HT1080 (cell line): ENCODE data around the gene WDR31. TPM values are rescaled to one million over a fixed set of nuclear protein-coding genes. Genes with fewer than 3 reads are reported as not detected.
"Not testable (repeated sequence)": the region's sequence is repeated elsewhere in the genome, so short reads cannot be mapped to it uniquely, and the experiment has no call there.

ENCODE experiments used
- DNase-seq: peaks from one replicate; pipeline ENCODE4 v3.0.0-alpha.2; 2015; ENCODE audit warnings: low read depth
- total RNA-seq: library from RNA; depleted of rRNA; stranded (reverse); fragments of >200 nt; shearing (Covaris generic); gene quantifications from 2 replicates; pipeline ENCODE4 v1.2.3, GENCODE V29; 2014; rRNA removed

WDR31 gene
- total RNA-seq, 1 experiment from 2014 or later = 0.43 TPM

DNA sequence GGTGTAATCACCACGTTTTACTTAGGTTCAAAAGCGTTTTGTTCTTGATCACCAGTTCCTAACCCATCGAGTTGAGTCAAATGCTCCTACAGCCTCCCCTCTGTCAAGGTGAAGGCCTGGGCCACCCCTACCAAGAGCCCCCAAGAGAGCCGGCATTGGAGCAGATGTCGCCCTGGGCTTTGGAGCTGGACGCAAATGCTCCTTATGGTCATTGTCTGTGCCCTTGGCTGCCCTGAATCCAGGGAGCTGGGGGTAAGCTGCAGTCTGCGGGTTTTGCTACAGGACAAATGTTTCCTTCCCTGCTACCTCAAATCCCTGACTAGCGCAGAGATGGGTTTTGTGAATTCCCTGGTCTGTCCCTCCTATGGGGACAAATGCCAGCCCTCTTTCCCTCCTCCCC, 41.8 kb downstream of the WDR31 start:
- DNase-seq = no peak

DNA sequence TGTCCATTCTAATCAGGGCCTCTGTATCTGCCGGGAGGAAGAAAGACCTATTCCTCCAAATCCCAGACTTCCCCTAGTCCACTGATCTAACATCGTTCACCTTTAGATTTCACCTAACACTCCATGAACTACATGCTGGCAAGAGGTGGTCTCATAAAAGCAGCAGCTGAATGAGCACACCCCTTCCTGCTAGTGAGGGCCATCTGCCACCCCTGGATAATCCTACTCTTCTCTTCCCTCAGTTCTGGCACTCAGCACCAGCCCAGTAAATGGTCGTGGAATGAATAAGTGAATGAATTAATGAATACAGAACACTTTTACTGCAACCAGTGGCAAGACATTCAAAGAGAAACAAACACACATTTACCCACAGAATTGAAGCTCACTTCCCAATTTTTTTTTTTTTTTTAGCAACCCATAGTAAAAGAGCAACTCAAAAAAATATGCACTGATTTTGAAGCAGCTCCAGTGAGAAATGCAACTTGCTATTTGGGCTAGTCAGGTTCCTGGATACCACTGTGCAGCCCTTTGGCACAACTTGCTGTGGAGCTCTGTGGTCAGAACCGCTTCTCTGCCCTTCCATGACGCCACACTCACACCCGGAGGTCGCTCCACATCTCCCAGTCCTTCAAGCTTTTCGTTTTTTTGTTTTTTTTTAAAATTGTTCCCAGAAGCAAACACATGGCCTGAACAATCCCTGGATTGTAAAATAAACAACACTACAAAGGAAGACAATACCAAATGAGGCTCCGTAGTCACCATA, 43.1 kb downstream of the WDR31 start:
- no peak for DNase-seq

DNA sequence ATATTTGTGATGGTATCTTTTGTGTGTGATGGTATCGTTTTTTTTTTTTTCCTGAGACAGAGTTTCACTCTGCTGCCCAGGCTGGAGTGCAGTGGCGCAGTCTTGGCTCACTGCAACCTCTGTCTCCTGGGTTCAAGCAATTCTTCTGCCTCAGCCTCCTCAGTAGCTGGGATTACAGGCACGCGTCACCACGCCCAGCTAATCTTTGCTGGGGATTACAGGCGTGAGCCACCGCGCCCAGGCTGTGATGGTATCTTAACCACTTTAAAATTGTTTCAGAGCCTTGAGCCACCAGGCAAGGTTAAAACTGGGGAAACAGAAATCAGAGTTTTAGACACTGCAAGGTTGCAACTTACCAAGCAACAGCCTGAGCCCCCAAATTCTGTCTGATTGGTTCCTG, 43.8 kb downstream of the WDR31 start:
- DNase-seq = not testable (repeated sequence)

DNA sequence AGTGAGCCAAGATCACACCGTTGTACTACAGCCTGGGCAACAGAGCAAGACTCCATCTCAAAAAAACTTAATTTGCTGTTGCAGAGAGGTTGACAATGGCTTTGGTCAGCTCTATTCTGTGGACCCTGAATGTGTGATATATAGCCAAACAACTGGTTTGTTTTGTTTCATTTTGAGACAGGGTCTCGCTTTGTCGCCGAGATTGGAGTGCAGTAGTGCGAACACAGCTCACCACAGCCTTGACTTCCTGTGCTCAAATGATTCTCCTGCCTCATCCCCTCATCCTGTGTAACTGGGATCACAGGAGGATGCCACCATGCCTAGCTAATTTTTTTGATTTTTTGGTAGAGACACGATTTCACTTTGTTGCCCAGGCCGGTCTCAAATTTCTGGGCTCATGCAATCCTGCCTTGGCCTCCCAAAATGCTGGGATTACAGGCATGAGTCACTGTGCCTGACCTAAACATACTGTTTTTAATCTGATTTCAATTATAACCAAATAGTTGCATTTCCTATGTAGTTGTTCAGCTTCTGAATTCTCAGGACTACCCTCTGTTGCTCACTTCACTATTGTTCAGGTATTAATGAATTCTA, 46.7 kb downstream of the WDR31 start:
- no peak for DNase-seq

DNA sequence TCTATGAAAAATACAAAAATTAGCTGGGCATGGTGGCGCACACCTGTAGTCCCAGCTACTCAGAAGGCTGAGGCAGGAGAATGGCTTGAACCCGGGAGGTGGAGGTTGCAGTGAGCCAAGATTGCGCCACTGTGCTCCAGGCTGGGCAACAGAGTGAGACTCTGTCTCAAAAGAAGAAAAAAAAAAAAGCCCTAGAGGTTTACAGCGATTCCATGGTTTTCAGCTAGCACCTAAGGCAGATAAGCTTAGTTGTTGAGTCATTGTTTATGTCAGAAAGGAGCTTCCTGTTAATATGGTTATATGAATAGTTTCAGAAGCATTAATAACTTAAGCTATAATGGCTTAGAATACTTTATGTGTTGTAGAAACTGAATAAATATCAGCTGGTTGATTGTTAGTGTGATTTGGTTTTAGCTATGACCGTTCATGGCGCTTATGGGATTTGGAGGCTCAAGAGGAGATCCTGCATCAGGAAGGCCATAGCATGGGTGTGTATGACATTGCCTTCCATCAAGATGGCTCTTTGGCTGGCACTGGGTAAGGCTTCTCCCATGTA, 49.9 kb downstream of the WDR31 start:
- DNase-seq = no peak

DNA sequence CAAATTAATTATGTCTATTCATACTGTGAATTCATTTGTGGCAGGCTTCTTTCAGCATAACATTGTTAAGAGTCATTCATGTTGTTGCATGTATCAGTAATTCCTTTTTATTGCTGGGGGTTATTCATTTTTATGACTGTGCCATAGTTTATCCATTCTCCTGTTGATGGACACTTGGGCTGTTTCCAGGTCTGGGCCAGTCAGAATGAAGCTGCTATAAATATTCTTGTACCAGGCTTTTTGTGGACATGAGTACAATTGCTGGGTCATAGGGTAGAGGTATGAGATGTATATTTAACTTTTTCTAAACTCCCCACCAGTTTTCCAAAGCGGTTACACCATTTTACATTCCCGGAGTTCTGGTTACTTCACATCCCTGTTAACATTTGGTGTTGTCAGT, 51.0 kb downstream of the WDR31 start:
- DNase-seq = no peak

DNA sequence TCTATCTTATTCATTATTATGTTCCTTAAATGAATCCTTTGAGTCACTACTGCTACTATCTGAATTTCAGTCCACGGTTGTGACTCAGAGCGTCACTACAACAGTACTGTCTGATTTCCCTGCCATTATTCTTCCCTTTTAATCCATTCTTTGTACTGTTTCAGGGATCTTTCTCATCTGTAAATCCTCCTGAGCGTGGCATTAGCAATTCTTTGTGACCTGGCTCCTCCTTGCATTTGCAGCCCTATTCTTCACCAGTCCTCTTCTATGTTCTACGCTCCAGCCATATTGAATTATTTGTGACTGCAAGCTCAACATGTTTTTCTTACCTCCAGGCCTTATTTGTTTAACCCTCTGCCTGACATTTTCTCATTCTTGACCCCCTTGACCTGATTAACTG, 58.7 kb downstream of the WDR31 start:
- DNase-seq = no peak

DNA sequence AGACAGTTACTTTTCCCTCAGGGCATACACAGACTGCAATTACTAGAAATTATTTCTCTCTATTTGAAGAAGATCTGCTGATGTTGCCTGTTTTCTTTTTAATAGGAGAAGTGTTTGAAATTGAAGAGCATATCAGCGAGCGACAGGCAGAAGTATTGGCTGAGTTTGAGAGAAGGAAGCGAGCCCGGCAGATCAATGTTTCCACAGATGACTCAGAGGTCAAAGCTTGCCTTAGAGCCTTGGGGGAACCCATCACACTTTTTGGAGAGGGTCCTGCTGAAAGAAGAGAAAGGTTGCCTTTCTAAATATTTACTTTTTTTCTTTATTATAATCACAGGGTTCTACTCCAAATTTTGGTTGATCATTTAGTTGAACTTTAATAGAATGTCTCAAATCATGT, 61.2 kb downstream of the WDR31 start:
- no peak for DNase-seq

DNA sequence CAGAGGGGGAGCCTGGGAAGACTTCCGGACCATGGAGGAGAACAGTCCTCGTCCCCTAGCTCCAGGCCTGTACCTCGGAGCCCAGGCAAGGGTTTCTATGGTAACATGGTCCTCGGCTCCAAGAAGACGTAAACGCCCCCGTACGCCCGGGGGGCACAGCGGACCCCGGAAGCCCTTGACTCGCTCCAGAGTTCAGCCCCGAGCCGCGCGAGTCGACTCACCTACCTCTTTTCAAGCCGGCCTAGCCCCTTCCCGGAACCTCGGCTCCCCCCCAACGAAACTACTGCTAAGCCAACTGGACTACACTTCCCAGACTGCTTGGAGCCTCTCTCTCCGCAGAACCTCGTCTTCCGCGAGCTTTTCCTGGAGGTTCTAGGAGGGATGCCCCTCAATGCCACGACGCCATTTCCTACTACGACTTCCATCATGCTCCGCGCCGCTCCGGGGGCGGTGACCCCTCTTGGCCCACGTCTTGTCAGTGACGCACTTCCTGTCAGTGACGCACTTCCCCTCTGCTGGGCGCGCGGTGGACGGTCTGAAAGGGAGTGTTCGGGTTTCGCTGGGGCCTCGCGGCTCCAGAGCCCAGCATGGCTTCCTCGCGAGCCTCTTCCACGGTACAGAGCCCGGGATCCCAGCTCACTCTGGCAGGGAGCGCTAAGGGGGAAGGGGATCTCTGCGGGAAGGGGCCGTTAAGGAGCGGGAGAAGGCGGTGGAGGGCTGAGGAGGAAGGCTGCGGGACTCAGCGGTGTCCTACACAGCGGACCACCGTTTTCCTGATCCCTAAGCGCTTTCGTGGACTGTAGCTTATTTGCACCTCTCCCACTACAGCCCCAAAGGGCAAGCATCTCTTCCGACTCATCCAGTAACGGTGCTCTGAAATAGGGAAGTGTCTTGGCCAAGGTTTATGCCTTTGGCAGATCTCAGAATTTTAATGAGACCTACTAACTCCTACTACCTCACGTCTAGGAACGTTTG, 64.6 kb downstream of the WDR31 start, which contains the start of the genes CDC26 and PRPF4:
CDC26 (minus strand) TSS at position 416 of the 975 bp plus-strand sequence. CDS start 3,065 bp downstream, outside the sequence.
PRPF4 (plus strand) TSS at position 502 of the 975 bp plus-strand sequence; CDS start at position 588, 86 bp downstream.
- DNase-seq = peak; percentile 99

DNA sequence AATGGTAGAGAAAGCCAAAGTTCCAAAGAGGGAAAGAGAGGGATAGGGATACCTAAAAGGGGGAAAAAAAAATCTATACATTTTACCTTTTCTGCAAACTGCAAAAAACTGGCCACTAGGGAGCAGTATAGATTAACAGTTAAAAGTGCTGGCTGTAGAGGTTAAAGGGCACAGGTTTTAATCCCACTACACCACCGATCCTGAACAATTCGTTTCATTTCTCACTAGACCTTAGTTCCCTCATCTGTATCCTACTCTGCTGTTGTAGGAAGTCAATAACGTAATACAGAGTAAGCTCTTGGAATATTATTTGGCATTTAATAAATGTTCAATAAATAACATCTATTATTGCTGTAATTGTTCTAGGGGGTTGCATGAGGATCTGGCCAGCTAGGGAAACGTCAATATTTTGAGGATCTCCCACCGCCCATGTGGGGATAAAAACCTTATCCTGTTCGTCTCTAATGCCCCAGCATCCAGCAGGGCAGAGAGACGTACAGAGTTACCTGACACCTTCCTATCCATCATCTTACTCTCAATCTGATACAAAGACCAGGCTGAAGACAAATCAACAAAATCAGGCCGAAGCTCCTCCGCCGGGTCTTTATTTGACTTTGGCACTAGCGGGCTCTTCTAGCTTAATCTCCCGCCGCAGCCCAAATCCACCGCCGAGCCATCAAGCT, 65.5 kb downstream of the WDR31 start:
- peak; percentile 60 for DNase-seq

DNA sequence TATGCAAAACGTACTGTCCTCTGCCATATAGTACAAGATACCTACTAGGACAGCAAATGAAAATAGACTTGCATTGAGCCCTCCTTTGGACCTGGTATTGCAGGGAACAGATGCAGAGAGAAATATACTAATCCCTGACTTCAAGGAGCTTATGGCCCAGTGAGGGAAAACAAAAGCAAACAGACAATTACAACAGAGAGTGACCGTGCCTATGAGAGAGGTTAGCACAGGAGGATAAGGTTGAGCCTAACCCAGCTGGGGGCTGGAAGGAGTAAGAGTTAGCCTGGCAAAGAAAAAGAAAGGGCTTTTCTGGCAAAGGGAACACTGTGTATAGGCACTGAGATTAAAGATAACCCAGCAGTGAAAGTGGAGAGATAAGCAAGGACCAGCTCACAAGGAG, 70.2 kb downstream of the WDR31 start:
- no peak for DNase-seq

DNA sequence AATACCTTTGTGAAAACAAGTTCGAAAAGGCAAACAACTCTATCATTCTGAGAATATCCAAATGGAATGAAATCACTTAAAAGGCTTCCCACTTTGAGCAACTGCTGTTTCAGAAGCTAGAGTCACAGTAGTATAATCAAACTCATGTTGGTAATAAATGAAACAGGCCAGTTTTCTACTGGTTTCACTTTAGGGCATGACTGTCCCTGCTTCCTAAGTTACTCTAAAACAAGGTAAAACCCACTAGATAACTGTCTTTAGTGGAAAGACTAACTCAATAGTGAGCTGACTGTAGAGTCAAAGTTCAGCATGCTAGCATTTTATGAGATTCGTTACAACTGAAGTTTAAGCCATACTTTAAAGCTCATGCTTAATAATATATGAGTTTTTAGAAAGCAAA, 70.7 kb downstream of the WDR31 start:
- DNase-seq = no peak

DNA sequence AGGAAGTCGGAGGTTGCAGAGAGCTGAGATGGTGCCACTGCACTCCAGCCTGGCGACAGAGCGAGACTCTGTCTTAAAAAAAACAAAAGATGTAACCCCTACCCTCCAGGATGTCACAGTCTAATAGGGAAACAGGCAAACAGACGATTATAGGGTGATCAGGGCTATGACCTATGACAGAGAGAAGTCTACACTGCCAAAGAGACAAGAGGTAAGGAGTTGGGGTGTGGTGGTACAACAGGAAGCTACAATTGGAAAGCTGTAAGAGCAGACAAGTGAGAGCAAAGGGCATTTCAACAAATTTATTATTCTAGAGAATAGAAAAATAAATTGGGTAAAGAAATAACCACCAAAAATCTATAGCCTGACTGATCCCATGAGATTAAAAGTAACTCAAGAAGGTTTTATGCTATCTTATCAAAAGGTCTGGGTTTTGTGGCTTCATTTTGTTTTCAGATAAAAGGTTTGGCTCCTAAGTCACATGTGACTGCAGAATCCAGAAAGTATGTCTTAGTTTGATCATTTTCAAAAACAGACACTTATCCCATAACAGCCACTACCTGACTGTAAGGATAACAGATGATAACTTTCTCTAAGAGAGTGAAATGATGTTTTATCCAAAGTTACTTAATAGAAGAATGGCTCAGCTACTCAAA, 72.0 kb downstream of the WDR31 start:
- DNase-seq = no peak

DNA sequence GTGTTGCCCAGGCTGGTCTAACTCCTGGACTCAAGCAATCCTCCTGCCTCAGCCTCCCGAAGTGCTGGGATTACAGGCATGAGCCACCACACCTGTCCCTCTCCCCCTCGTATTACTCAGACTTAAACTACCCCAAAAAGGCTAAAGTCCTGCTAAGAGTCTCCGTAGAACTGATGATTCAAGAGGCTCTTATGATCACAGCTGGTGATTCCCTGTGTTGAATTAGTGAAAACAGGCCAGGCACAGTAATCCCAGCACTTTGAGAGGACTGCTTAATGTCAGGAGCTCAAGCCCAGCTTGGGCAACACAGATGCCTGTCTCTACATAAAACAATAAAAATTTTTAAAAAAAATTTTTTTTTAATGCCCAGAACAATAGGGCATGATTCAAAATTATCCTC, 73.9 kb downstream of the WDR31 start:
- no peak for DNase-seq

Other genes with a start within 250 kb of the WDR31 start
- gene SLC31A2, start 189.3 kb downstream of the WDR31 start, total RNA-seq = 8.3 and 9.4 TPM in 2 replicates
- gene FKBP15, start 119.0 kb downstream of the WDR31 start, total RNA-seq = 21.8 and 22.0 TPM in 2 replicates
- 11.7 and 14.0 TPM in 2 replicates for gene SLC31A1, start 118.7 kb downstream of the WDR31 start, total RNA-seq
- 54.7 and 57.7 TPM in 2 replicates for gene CDC26, start 64.7 kb downstream of the WDR31 start, total RNA-seq
- 98.4 and 101 TPM in 2 replicates for gene PRPF4, start 64.6 kb downstream of the WDR31 start, total RNA-seq
- gene RNF183, start 36.9 kb downstream of the WDR31 start, total RNA-seq = not detected in 2 replicates
- gene BSPRY, start 9.3 kb upstream of the WDR31 start, total RNA-seq = not detected in 2 replicates
- gene HDHD3, start 36.7 kb upstream of the WDR31 start, total RNA-seq = 8.9 and 9.1 TPM in 2 replicates
- 11.9 and 20.3 TPM in 2 replicates for gene ALAD, start 61.0 kb upstream of the WDR31 start, total RNA-seq
- 107 and 114 TPM in 2 replicates for gene POLE3, start 70.4 kb upstream of the WDR31 start, total RNA-seq
- gene C9orf43, start 70.5 kb upstream of the WDR31 start, total RNA-seq = 0.20 and 0.37 TPM in 2 replicates
- gene RGS3, start 123.5 kb upstream of the WDR31 start, total RNA-seq = 51.4 and 52.0 TPM in 2 replicates